Body of pancreas (tissue), 4 donors: ENCODE data around the gene PRDM8. TPM values are rescaled to one million over a fixed set of nuclear protein-coding genes. Genes with fewer than 3 reads are reported as not detected.

Experiments
- ATAC-seq: fragments of 150-250 bp; one replicate; pipeline ENCODE4 v1.9.1; 2016
- DNase-seq, 4 donors: peaks; one replicate each; pipeline ENCODE4 v3.0.0-alpha.2; 2019
- H3K27ac ChIP-seq, 4 donors: fragments of 200-600 bp; sonication (generic); 1 replicate in 3 of 4; 2 replicates in 1 of 4; pipeline versions ENCODE4 v1.5.1 to v1.6.1; 2016 to 2019; ENCODE audit warnings: mild to moderate bottlenecking in 1 of 4, mixed read lengths in 1 of 4, moderate library complexity in 1 of 4
- H3K27me3 ChIP-seq, 2 donors: fragments of 200-600 bp; sonication (generic); one replicate each; pipeline ENCODE4 v1.6.0; 2016; ENCODE audit warnings: mild to moderate bottlenecking in 1 of 2
- H3K36me3 ChIP-seq, 2 donors: fragments of 200-600 bp; sonication (generic); replicated peaks in 1 of 2; 2 replicates each; pipeline ENCODE4 v1.5.1; 2016; ENCODE audit warnings: low read depth in 2 of 2; ENCODE audit not compliant: insufficient read depth in 1 of 2
- H3K4me1 ChIP-seq: fragments of 200-600 bp; sonication (generic); one replicate; pipeline ENCODE4 v1.6.0; 2016
- H3K4me3 ChIP-seq, 2 donors: fragments of 200-600 bp; sonication (generic); 1 replicate in 1 of 2; 2 replicates in 1 of 2; pipeline ENCODE4 v1.5.1; 2016 to 2019
- H3K9me3 ChIP-seq, 3 donors: fragments of 200-600 bp; sonication (generic); 1 replicate in 2 of 3; 2 replicates in 1 of 3; pipeline ENCODE4 v1.5.1; 2016
- POLR2A ChIP-seq, 3 donors: fragments of 450-650 bp; IDR thresholded peaks; one replicate each; pipeline ENCODE4 v1.6.1; 2016; ENCODE audit warnings: antibody characterized with exemption in 3 of 3, mild to moderate bottlenecking in 2 of 3
- WGBS, 2 donors: methylation state at CpG; one replicate each; pipeline ENCODE4 v1.1.5; 2017; 5-methylcytosine and 5-hydroxymethylcytosine counted together
- intact Hi-C: fragments of 100-400 bp; cut with DNase I; formaldehyde crosslinking; loops from one replicate; pipeline ENCODE4 v1.15.1; 2023
- total RNA-seq, 2 donors: library from RNA; depleted of rRNA; stranded (reverse); fragments of >200 nt; gene quantifications; one replicate each; pipeline ENCODE4 v1.1.0, GENCODE V29; 2016
- TF ChIP-seq, protein P1 (sequence below), 7 experiments: fragments of 450-650 bp in 4 of 7; fragments of 200-600 bp in 3 of 7; sonication (generic) in 3 of 7; IDR thresholded peaks; one replicate each; pipeline ENCODE4 v1.5.1; 2016 to 2019; ENCODE audit warnings: antibody characterized with exemption in 7 of 7

Gene PRDM8
- total RNA-seq, 2 donors from 2014 or later, result 2.6 to 5.9 TPM

DNA sequence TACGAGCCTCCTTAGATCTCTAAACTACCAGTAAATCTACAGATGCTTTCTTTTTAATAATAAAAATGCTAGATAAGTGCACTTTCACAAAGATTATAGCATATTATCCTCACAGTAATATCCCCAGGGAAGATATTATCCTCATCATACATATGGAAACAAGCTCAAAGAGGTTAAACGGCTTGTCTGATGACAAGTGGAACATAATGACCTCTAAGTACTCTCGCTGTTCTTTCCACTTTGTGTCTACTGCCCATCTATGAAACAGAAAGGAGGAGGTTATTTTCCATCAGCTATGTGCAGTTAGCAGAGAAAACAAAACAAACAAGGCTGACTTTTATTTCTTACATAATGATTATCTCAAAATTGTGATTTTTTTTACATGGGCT, 42.8 kb upstream of the PRDM8 start:
- WGBS, 2 donors, result 62 to 65% methylated on average over 3 of the region's 3 CpGs
- DNase-seq (no peak), ATAC-seq (no peak)
- no peaks in the 10 kb centered on the region for H3K36me3 ChIP-seq
- H3K9me3 ChIP-seq, result no peaks in the 10 kb centered on the region
- no peaks in the 10 kb centered on the region for H3K4me1 ChIP-seq
- no peak overlapping the region for H3K4me3 ChIP-seq
- peaks cover 0 to 4% of the 10 kb centered on the region in 2 donors for H3K27me3 ChIP-seq
- TF ChIP-seq, protein P1, sequence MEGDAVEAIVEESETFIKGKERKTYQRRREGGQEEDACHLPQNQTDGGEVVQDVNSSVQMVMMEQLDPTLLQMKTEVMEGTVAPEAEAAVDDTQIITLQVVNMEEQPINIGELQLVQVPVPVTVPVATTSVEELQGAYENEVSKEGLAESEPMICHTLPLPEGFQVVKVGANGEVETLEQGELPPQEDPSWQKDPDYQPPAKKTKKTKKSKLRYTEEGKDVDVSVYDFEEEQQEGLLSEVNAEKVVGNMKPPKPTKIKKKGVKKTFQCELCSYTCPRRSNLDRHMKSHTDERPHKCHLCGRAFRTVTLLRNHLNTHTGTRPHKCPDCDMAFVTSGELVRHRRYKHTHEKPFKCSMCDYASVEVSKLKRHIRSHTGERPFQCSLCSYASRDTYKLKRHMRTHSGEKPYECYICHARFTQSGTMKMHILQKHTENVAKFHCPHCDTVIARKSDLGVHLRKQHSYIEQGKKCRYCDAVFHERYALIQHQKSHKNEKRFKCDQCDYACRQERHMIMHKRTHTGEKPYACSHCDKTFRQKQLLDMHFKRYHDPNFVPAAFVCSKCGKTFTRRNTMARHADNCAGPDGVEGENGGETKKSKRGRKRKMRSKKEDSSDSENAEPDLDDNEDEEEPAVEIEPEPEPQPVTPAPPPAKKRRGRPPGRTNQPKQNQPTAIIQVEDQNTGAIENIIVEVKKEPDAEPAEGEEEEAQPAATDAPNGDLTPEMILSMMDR (IDR thresholded peaks at IDR 0.05), result no peak
- H3K27ac ChIP-seq, result no peak overlapping the region
- intact Hi-C loops, result no loop called here

DNA sequence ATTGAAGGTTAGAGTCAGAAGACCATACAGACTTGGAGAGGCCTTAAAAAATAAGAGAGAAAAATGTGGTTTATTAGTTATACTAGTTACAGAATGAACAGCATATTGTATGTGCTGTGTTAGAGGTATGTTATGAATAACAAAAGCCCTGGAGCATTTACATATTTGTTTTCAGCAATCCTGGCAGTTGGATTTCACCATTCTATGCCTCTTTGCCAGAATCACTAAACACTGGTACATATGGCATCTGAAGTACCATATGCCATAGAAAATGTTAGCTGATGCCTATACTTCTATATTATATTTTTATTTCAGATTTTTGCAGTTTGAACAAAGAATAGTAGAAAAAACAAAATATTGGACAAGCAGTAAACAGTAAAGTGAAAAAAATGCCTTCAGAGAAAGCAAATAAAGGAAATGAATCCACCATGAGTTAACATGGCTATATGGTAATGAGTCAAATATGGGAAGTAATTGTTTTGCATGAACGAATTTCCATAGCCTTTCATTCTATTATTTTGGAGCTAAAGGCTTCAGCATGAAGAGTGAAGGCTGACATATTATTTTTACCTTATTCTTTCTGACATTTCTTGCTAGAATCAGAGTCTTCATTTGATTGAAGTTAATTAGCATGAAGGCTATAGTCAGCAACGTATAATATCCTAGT, 41.9 kb upstream of the PRDM8 start:
- H3K27me3 ChIP-seq, result peaks cover 0 to 4% of the 10 kb centered on the region in 2 donors
- TF ChIP-seq, protein P1 (IDR thresholded peaks at IDR 0.05), result no peak
- TF ChIP-seq POLR2A (IDR thresholded peaks at IDR 0.05), result no peak
- WGBS, 2 donors, result 32 to 36% methylated on average over 2 of the region's 2 CpGs
- DNase-seq, result no peak
- intact Hi-C loops, result no loop called here
- no peaks in the 10 kb centered on the region for H3K9me3 ChIP-seq
- H3K36me3 ChIP-seq, result no peaks in the 10 kb centered on the region
- H3K4me3 ChIP-seq, result no peak overlapping the region
- no peak for ATAC-seq
- H3K27ac ChIP-seq, result no peak overlapping the region
- H3K4me1 ChIP-seq, result no peaks in the 10 kb centered on the region

DNA sequence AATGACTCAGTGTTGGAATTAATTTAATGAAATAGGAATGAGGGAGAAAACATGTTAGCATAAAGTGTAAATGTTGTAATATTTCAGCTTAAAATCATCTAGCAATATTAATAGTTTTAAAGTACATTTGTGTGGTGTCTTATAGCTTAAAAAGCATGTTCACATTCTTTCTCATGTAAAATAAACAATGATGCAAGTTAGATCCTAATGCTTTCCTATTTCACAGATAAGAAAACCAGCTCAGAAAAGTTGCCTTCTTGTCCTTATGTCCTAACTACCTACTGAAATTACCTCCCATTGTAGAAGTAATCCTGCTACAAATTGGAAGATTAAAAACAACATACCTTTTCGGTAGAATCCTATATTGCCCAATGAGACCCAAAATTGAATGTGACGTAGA, 40.9 kb upstream of the PRDM8 start:
- ATAC-seq (no peak), DNase-seq (no peak)
- Histone ChIP-seq H3K4me3 (no peak overlapping the region), H3K27ac (no peak overlapping the region), H3K9me3 (no peaks in the 10 kb centered on the region), H3K27me3 (peaks cover 0 to 4% of the 10 kb centered on the region in 2 donors), H3K36me3 (no peaks in the 10 kb centered on the region), H3K4me1 (no peaks in the 10 kb centered on the region)
- TF ChIP-seq, protein P1 (IDR thresholded peaks at IDR 0.05), result no peak
- TF ChIP-seq POLR2A (IDR thresholded peaks at IDR 0.05), result no peak
- intact Hi-C loops, result no loop called here
- WGBS, 2 donors, result 67 to 83% methylated on average over 2 of the region's 2 CpGs

DNA sequence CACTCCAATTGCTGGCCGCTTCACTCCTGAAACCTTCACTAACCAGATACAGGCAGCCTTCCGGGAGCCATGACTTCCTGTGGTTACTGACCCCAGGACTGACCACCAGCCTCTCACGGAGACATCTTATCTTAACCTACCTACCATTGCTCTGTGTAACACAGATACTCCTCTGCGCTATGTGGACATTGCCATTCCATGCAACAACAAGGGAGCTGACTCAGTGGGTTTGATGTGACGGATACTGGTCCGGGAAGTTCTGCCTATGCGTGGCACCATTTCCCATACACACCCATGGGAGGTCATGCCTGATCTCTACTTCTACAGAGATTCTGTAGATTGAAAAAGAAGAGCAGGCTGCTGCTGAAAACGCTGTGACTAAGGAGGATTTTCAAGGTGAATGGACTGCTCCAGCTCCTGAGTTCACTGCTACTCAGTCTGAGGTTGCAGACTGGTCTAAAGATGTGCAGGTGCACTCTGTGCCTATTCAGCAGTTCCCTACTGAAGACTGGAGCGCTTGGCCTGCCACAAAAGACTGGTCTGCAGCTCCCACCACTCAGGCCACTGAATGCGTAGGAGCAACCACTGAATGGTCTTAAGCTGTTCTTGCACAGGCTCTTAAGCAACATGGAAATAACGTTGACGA, 35.8 kb upstream of the PRDM8 start:
- TF ChIP-seq, protein P1 (IDR thresholded peaks at IDR 0.05), result no peak
- TF ChIP-seq POLR2A (IDR thresholded peaks at IDR 0.05), result no peak
- Histone ChIP-seq H3K4me1 (no peaks in the 10 kb centered on the region), H3K36me3 (no peaks in the 10 kb centered on the region), H3K4me3 (no peak overlapping the region), H3K27me3 (no peaks in the 10 kb centered on the region), H3K27ac (no peak overlapping the region), H3K9me3 (no peaks in the 10 kb centered on the region)
- ATAC-seq, result no peak
- DNase-seq, result no peak
- 71 to 84% methylated on average over 11 to 12 of the region's 12 CpGs for WGBS, 2 donors
- intact Hi-C loops, result no loop called here

DNA sequence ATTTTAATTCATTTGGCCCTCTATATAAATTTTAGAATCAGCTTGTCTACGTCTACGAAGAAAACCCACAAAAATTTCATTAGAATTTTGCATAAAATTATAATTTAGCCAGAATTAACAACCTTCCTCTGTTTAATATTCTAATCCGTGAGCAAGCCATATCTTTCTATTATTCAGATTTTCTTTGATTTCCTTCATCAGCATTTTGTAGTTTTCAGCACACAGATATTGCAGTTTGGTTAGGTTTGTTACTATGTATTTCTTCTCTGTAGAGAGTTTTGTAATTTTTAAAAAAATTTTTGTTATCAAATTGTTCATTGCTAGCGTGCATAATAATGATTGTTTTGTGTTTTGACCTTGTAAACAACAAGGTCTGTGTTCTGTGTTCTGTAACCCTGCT, 34.9 kb upstream of the PRDM8 start:
- no peak for TF ChIP-seq POLR2A (IDR thresholded peaks at IDR 0.05)
- TF ChIP-seq, protein P1 (IDR thresholded peaks at IDR 0.05), result no peak
- H3K4me1 ChIP-seq, result no peaks in the 10 kb centered on the region
- DNase-seq (no peak), ATAC-seq (no peak)
- H3K9me3 ChIP-seq, result no peaks in the 10 kb centered on the region
- intact Hi-C loops, result no loop called here
- WGBS, 2 donors, result 72 to 77% methylated on average over 4 of the region's 4 CpGs
- H3K36me3 ChIP-seq, result no peaks in the 10 kb centered on the region
- H3K4me3 ChIP-seq, result no peak overlapping the region
- no peaks in the 10 kb centered on the region for H3K27me3 ChIP-seq
- H3K27ac ChIP-seq, result no peak overlapping the region
